NCI-H748 treated with DMSO at 0.1 percent for 48 hours (cell line): ENCODE measurements around the gene ACAP2.
"Not testable (repeated sequence)": the region's sequence is repeated elsewhere in the genome, so short reads cannot be mapped to it uniquely, and the experiment has no call there.

ENCODE experiments used
- DNase-seq: peaks from one replicate; lab custom pipeline; 2025; lab: John Stamatoyannopoulos, UW

Gene ACAP2

DNA sequence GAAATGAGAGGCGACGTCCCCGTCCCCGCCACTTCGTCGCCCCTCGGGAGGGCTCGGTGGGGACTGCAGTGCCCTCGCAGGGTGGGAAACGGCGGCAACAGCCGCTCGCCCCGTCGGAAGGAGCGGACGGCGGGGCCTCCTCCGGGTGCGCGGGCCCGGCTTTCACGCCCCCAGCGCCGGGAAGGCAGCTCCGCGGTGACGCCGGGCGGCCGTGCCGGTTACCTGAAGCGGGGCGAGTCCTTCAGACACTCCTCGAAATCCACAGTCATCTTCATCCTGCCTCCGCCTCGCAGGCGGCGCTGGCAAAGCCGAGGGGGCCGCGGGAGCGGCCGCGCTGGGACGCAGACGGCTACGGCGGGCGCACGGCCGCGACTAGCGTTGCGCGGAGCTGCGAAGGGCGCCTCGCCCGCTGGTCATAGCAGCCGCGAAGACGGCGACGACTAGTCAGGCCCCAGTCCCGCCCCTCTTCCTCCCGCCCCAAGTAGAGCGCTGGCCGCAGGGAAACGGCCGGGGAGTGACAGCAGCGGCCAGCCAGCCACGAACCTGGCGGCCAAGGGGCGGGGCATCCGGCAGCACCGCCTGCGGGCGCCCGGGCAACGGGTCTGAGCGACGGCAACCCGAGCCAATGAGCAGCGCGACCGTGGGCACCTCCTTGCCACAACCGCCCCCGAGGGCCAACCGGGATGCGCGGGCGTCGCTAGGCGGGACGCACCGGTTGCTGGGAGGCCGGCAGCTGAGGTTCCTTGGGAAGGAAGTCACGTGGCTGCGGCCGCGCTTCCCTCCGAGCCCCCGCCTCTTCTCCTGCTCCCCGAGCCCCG, at the start of gene ACAP2:
Gene ACAP2 (minus strand): TSS at position 448 of the 818 bp plus-strand sequence. CDS start 173 bp downstream, at position 275.
- peak; percentile 91 for DNase-seq

DNA sequence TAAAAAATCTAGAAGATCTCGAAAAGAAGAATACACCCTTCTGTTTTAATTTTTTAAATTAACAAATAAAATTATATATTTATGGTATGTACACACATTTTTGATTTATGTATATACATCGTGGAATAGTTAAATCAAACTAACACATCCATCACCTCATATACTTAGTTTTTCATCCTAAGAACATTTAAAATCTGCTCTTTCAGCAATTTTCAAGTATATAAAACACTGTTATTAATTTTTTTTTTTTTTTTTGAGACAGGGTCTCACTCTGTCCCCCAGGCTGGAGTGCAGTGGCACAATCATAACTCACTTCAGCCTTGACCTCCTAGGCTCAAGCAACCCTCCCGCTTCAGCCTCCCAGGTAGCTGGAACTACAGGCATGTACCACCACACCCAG, 32.8 kb upstream of the ACAP2 start:
- DNase-seq, result no peak

DNA sequence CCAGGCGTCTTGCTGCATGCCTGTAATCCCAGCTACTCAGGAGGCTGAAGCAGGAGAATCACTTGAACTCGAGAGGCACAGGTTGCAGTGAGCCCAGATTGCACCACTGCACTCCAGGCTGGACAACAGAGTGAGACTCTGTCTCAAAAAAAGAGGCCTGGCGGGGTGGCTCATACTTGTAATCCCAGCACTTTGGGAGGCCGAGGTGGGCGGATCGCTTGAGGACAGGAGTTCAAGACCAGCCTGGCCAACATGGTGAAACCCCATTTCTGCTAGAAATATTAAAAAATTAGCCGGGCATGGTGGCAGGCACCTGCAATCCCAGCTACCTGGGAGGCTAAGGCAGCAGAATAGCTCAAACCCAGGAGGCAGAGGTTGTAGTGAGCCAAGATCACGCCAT, 32.3 kb upstream of the ACAP2 start:
- DNase-seq, result not testable (repeated sequence)

DNA sequence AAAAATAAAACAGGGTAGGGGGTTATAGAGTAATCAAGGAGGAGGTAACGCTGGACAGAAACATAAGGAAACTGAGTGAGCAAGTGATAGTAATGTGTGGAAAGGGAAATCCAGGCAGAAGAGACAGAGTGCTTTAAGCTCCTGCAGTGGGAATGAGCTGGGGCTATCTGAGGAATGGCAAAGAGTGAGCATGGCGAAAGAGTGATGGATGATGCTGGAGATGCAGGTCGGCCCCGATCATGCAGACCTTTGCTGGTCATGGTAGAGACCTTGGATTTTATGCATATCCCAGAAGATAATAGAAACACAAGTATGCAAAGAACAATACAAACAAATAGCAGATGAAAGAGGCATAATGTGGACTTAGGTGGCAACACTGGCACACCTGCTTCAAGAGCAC, 26.0 kb upstream of the ACAP2 start:
- no peak for DNase-seq

GRCh38 chr3:195468391-195468776, 25.6 kb upstream of the ACAP2 start:
- no peak for DNase-seq

DNA sequence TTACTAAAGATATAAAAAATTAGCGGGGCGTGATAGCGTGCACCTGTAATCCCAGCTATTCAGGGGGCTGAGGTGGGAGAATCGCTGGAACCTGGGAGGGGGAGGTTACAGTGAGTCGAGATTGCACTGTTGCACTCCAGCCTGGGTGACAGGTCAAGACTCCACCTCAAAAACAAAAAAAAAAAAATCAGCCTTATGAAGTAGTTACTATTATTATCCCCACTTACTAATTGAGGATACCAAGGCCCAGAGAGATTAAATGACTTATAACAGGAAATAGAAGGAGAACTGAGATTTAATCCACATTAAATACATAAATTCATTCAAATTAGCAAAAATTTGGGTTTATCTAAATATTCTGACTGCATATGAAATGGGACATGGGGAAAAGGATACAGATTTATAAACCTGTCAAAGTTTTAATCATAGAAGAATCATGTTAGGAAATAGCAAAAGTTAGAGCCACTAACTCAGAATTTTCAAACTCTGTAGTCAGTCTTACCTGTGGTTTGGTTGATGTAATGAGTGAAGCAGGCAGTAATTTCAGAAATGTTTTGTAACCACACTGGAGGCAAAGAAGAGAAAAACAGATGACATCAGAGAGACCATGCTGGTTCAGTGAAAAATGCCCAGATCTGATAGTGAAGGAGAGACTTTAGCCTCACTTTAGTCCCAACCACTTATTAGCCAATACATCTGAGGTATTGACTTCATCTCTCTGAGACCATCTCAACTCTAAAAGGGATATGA, 25.0 kb upstream of the ACAP2 start:
- no peak for DNase-seq

DNA sequence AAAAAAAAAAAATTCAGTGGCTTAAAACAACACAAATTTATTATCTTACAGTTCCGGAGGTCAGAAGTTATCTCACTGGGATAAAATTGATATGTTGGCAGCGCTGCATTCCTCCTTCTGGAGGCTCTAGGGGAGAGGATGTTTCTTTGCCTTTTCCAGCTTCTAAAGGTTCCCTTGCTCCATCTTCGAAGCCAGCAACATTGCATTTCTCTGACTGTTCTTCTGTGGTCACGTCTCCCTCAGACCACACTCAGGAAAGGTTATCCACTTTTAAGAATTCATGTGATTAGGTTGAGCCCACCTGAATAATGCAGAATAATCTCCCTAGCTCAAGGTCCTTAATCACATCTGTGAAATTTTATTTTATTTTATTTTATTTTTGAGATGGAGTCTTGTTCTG, 23.4 kb upstream of the ACAP2 start:
- DNase-seq, result no peak

DNA sequence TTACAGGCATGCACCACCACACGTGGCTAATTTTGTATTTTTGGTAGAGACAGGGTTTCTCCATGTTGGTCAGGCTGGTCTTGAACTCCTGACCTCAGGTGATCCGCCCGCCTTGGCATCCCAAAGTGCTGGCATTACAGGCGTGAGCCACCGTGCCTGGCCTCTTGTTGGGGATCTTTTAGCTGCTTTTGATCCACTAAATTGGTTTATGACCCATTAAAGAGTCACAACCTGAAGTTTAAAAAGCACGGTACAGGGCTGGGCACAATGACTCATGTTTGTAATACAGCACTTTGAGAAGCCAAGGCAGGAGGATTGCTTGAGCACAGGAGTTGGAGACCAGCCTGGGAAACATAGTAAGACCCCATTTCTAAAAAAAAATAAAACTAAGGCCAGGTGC, 20.1 kb upstream of the ACAP2 start:
- DNase-seq, result not testable (repeated sequence)

DNA sequence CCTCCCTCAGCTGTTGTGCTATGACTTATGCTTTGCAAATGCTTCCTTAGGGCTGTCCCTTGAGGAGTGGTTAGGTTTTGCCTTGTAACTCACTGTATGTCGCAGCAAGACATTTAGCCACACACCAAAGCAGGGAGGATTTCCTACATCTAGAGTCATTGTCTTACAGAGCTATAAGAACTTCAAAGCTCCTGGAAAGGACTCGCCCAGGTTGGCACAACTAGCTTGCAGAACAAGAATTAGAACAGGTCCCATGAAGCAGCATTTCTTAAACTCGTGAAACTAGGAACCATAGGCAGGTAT, 19.4 kb upstream of the ACAP2 start:
- DNase-seq, result no peak

- no peak for DNase-seq
Observed at GRCh38 chr3:195461594-195462307, 18.9 kb upstream of the ACAP2 start.

DNA sequence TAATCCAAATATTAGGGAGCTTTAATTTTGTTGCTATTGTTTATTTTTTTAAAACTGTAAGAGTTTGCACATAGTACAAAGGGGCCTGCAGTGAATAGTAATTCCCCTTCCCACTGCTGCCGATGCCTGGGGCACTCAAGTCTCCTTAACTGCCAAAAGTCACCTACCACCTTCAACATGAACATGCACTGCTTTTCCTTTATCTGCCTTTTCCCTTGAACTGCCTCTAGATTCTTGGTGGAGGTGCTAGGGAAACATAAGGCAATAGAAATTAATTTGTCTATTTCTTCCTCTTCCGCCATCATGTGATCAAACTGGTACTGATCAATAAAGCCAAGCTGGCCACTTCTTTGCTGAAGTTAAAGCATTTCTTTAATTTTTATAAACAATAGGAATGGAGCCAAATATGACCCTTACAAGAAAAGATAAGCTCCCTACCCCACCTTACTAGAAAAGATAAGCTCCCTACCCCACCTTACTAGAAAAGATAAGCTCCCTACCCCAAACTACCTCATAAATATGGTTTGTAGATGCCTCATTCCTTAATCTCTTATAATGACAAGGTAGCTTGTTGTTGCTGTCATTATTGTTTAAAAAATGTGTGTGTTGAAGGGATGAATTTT, 17.4 kb upstream of the ACAP2 start:
- DNase-seq, result no peak

DNA sequence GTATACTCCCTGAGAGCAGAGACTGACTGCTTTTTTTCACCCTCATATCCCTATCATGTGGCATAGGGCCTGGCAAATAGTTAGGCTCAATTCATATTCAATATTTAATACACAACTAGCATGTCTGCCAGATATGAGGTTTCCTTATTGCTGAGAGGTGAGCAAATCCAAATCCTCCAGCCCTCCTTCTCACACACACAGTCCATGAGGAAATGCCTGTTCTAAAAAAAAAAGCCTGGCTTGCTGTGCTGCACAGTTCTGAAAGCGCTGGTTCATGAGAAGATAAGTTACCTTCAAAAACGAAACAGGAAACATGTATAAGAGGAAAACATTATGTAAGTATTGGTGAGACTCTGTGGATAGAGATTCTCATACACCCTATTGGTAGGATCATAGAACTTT, 15.5 kb upstream of the ACAP2 start:
- no peak for DNase-seq

DNA sequence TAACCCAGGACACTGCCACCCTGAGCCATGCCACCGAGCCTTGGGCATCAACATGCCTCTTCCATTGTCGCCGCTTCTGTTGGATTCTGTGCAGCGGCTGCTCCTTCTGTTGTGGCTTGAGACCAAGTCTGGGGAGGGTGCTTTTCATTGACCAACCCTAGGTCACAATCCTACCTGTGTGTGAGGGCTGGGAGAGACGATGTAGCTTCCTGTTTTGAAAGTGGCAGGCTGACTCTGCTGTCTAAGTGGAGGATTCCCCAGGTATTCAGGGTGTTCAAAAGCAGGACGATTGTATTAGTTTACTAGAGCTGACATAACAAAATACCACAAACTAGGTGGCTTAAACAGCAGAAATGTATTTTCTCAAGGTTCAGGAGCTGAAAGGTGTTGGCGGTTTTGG, 13.0 kb upstream of the ACAP2 start:
- no peak for DNase-seq

DNA sequence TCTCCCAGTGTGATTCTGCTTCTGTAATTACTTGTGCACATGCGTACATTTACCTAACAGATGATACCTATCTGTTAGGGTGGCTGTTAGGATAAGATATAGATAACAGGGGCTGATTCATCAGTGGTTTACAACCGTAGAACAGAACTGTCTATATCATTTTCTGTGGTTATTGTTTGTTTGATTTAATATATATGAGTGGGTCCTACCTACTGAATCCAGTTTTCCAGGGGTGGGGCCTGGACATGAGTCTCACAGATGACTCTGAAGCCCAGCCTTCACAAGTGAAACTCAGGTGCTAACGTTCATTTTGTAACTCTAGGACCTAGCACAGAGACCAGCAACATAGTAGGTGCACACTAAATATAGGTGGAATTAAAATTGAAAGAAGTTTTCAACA, 10.4 kb upstream of the ACAP2 start:
- no peak for DNase-seq

GRCh38 chr3:195451373-195452015, 8.7 kb upstream of the ACAP2 start:
- DNase-seq, result peak; percentile 25

GRCh38 chr3:195450731-195451229, 8.0 kb upstream of the ACAP2 start:
- DNase-seq, result no peak

DNA sequence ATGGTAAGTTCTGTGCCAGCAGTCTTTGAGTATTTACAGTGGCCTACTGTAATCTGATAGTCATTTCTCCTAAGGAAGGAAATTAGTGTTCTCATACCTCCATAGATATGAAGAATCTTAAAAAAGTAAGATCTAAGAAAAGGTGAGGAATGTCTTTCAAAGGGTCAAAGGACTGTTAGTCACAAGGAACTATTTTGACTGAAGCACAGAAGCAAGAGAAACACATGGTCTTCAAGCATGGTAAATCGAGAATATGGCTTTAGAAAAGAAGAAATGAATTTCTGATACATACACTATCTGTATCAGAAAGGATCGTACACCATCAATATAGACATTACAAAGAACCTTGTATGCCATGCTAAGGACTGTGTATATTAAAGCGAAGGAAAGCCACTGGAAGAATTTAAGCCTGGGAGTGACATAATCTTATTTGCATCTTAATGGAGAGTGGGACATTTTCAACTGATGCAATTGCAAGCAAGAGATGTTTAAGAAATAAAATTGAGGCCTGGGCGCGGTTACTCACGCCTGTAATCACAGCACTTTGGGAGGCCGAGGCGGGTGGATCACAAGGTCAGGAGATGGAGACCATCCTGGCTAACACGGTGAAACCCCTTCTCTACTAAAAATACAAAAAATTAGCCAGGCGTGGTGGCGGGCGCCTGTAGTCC, 5.5 kb upstream of the ACAP2 start:
- DNase-seq, result no peak

DNA sequence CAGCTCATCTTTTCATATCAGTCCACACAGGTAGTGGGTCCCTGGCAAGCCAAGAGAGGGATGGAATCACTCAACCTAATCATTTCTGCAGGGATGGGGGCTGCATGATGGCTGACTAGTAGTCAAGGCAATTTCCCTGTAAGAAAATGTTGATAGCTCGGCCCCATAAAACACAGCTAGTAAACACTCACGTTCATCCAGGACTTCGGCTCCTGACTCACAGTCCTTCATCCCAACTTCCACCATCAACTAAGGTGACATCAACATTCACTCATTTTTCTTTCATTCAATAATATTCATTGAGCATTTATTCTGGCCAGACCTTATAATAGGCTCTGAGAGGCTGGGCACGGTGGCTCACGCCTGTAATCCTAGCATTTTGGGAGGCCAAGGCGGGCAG, 4.4 kb upstream of the ACAP2 start:
- DNase-seq, result no peak

DNA sequence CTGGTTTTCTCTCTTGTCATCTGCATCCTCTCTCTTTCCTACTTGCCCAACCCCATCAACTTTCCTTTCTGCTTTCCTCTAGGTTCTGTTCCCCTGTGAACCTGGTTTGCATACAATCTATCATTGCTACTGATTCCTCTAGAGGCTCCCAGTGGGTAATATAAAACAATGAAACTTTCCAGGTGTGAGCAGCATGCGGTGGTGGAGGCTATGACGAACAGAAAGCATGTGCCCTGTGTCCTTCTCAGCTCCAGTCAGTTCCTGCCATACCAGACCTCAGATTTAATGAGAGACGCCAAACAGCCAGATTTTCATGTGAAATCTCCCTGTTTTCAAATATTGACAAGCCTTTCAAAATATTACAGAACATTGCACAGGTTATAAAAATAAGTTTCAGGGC, 3.5 kb upstream of the ACAP2 start:
- DNase-seq, result no peak

GRCh38 chr3:195445885-195446284, 3.1 kb upstream of the ACAP2 start:
- no peak for DNase-seq

- DNase-seq, result peak; percentile 33
Observed at GRCh38 chr3:195443391-195443989, 670 bp upstream of the ACAP2 start.
